ENCODE data around the gene PARVB. TPM values are rescaled to one million over a fixed set of nuclear protein-coding genes. Genes with fewer than 3 reads are reported as not detected.

Gene PARVB
- total and polyA plus RNA-seq, 2 of the 8 experiments (the other 6 are each of a cell fraction or from before 2014, with no cell fraction given), result 14.5 to 18.6 TPM

DNA sequence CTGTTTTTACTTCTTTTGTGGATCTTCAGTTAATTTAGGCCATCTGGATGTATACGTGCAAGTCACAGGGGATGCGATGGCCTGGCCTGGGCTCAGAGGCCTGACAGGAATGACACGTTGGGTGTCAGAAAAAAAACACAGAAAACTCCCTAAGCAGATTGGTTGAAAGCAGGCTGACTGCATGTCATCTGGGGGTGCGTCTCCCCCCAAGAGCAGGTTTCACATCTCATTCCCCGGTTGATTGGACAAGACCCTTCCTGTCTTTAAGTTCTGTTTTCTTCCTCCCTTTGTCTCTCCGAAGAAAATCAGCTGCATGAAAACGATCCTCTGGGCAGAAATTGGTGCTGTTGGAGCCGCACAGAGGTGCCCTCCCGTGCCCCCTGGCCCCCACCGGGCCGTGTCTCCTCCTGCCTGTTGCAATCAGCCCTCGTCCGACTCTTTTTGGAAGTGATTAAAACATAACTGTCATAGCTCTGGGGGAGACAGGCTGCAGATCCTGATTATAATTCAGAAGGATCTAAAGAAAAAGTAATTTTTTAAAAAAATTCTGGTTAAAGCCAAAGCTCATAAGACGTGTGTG, 84.8 kb downstream of the PARVB start (continued):
- TF ChIP-seq RNF2 (IDR thresholded peaks at IDR 0.05; ENCODE audit: borderline replicate concordance, low read depth, low read length, missing control alignments, poor library complexity, severe bottlenecking) (no peak), SUZ12 (IDR thresholded peaks at IDR 0.05; ENCODE audit: low read length) (no peak), EGR1 (IDR thresholded peaks at IDR 0.05; ENCODE audit: borderline replicate concordance, low read depth, low read length) (no peak), SAP30 (IDR thresholded peaks at IDR 0.05; ENCODE audit: insufficient read depth, insufficient replicate concordance, low read length) (no peak)
